Osteoblast (primary cell): ENCODE measurements around the gene STARD7. TPM values are rescaled to one million over a fixed set of nuclear protein-coding genes. Genes with fewer than 3 reads are reported as not detected.

Experiments
- DNase-seq: peaks from one replicate; pipeline ENCODE4 v3.0.0; 2011; ENCODE audit warnings: low spot score, mixed read lengths; ENCODE audit not compliant: insufficient read length; ENCODE audit errors: missing footprints
- H2AFZ ChIP-seq: 2 replicates; pipeline ENCODE4 v1.6.0; 2011; ENCODE audit warnings: mild to moderate bottlenecking, low read length
- H3K27ac ChIP-seq: 2 replicates; pipeline ENCODE4 v1.5.1; 2011; ENCODE audit warnings: mild to moderate bottlenecking, low read depth, low read length, moderate library complexity
- H3K27me3 ChIP-seq: 2 replicates; pipeline ENCODE4 v1.6.0; 2012; ENCODE audit warnings: mild to moderate bottlenecking, control low read depth, inconsistent platforms, low read length, moderate library complexity; ENCODE audit not compliant: insufficient read depth
- H3K36me3 ChIP-seq: 2 replicates; pipeline ENCODE4 v1.5.1; 2011; ENCODE audit warnings: mild to moderate bottlenecking, low read length, control low read depth, moderate library complexity; ENCODE audit not compliant: insufficient read depth
- H3K4me1 ChIP-seq: 2 replicates; pipeline ENCODE4 v1.5.1; 2011; ENCODE audit warnings: mild to moderate bottlenecking, low read length, control low read depth, moderate library complexity; ENCODE audit not compliant: insufficient read depth
- H3K4me2 ChIP-seq: 2 replicates; pipeline ENCODE4 v1.6.0; 2011; ENCODE audit warnings: mild to moderate bottlenecking, low read length; ENCODE audit not compliant: insufficient read depth
- H3K4me3 ChIP-seq: fragments of 200-600 bp; sonication (generic); 3 replicates; pipeline ENCODE4 v1.5.1; 2012; ENCODE audit warnings: mild to moderate bottlenecking, low read length, inconsistent platforms; ENCODE audit not compliant: insufficient read depth
- H3K79me2 ChIP-seq: 2 replicates; pipeline ENCODE4 v1.6.0; 2012; ENCODE audit warnings: mild to moderate bottlenecking, low read length, control low read depth, inconsistent platforms; ENCODE audit not compliant: insufficient read depth
- H3K9me3 ChIP-seq: 2 replicates; pipeline ENCODE4 v1.5.1; 2011; ENCODE audit warnings: low read depth, low read length, control low read depth
- H4K20me1 ChIP-seq: 2 replicates; pipeline ENCODE4 v1.6.0; 2012; ENCODE audit warnings: mild to moderate bottlenecking, low read length, control low read depth; ENCODE audit not compliant: insufficient read depth
- total RNA-seq: library from RNA; depleted of rRNA; stranded (reverse); fragments of >200 nt; gene quantifications from 2 replicates; pipeline ENCODE4 v1.2.3, GENCODE V29; 2012
- TF ChIP-seq, protein P1 (sequence below): IDR thresholded peaks from 2 replicates; pipeline ENCODE4 v1.5.1; 2011; ENCODE audit warnings: mild to moderate bottlenecking, low read depth, low read length, moderate library complexity; ENCODE audit errors: extremely low read depth

The STARD7 gene
- total RNA-seq, 1 donor = 163 TPM

- Histone ChIP-seq H3K9me3 (no peaks in the 10 kb centered on the region), H3K27ac (peak overlapping the region; percentile 42)
Observed at GRCh38 chr2:96249654-96250053, 41.0 kb upstream of the STARD7 start.

GRCh38 chr2:96248624-96249023 is 40.0 kb upstream of the STARD7 start:
- no peak overlapping the region for H2AFZ ChIP-seq
- no peaks in the 10 kb centered on the region for H3K27me3 ChIP-seq
- no peak for DNase-seq
- H3K79me2 ChIP-seq = peaks cover 13% of the 10 kb centered on the region
- no peak overlapping the region for H3K4me3 ChIP-seq
- peaks cover 22% of the 10 kb centered on the region for H3K36me3 ChIP-seq
- no peak overlapping the region for H3K27ac ChIP-seq
- no peaks in the 10 kb centered on the region for H4K20me1 ChIP-seq
- no peaks in the 10 kb centered on the region for H3K9me3 ChIP-seq
- TF ChIP-seq, protein P1, sequence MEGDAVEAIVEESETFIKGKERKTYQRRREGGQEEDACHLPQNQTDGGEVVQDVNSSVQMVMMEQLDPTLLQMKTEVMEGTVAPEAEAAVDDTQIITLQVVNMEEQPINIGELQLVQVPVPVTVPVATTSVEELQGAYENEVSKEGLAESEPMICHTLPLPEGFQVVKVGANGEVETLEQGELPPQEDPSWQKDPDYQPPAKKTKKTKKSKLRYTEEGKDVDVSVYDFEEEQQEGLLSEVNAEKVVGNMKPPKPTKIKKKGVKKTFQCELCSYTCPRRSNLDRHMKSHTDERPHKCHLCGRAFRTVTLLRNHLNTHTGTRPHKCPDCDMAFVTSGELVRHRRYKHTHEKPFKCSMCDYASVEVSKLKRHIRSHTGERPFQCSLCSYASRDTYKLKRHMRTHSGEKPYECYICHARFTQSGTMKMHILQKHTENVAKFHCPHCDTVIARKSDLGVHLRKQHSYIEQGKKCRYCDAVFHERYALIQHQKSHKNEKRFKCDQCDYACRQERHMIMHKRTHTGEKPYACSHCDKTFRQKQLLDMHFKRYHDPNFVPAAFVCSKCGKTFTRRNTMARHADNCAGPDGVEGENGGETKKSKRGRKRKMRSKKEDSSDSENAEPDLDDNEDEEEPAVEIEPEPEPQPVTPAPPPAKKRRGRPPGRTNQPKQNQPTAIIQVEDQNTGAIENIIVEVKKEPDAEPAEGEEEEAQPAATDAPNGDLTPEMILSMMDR = no peak
- H3K4me1 ChIP-seq = peaks cover 28% of the 10 kb centered on the region
- no peak overlapping the region for H3K4me2 ChIP-seq

More at GRCh38 chr2:96249654-96250053, 41.0 kb upstream of the STARD7 start:
- Histone ChIP-seq H3K79me2 (peaks cover 23% of the 10 kb centered on the region), H3K4me2 (no peak overlapping the region), H3K27me3 (no peaks in the 10 kb centered on the region), H2AFZ (no peak overlapping the region), H3K4me3 (no peak overlapping the region), H4K20me1 (no peaks in the 10 kb centered on the region), H3K36me3 (peaks cover 32% of the 10 kb centered on the region), H3K4me1 (peaks cover 28% of the 10 kb centered on the region)
- peak; percentile 89 for DNase-seq
- TF ChIP-seq, protein P1 = no peak

DNA sequence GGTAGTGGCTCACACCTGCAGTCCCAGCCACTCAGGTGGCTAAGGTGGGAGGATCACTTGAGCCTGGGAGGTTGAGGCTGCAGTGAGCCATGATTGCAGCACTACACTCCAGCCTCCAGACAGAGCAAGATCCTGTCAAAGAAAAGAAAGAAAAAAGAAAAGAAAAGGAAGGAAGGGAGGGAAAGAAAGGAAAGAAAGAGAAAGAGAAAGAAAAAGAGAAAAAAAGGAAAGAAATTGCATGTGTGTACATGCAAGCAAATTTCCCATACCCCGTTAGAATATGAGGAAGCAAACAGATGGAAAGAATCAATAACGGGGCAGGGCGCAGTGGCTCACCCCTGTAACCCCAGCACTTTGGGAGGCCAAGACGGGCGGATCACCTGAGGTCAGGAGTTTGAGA is 39.3 kb upstream of the STARD7 start:
- DNase-seq = no peak
- peaks cover 14% of the 10 kb centered on the region for H3K36me3 ChIP-seq
- no peaks in the 10 kb centered on the region for H4K20me1 ChIP-seq
- TF ChIP-seq, protein P1 = no peak
- no peak overlapping the region for H3K27ac ChIP-seq
- peaks cover 9% of the 10 kb centered on the region for H3K79me2 ChIP-seq
- no peaks in the 10 kb centered on the region for H3K27me3 ChIP-seq
- H3K9me3 ChIP-seq = no peaks in the 10 kb centered on the region
- peaks cover 30% of the 10 kb centered on the region for H3K4me1 ChIP-seq
- no peak overlapping the region for H3K4me3 ChIP-seq
- no peak overlapping the region for H2AFZ ChIP-seq
- no peak overlapping the region for H3K4me2 ChIP-seq

- no peak for DNase-seq
- Histone ChIP-seq H3K79me2 (peaks cover 5% of the 10 kb centered on the region), H3K4me2 (no peak overlapping the region), H4K20me1 (no peaks in the 10 kb centered on the region), H3K4me1 (peaks cover 33% of the 10 kb centered on the region), H3K4me3 (no peak overlapping the region), H3K9me3 (no peaks in the 10 kb centered on the region), H3K27ac (no peak overlapping the region), H3K27me3 (no peaks in the 10 kb centered on the region), H3K36me3 (peaks cover 6% of the 10 kb centered on the region), H2AFZ (no peak overlapping the region)
- TF ChIP-seq, protein P1 = no peak
Observed at GRCh38 chr2:96247009-96247408, 38.4 kb upstream of the STARD7 start.
